IMR-90 (cell line): ENCODE results near the gene WHRN. TPM values are rescaled to one million over a fixed set of nuclear protein-coding genes. Genes with fewer than 3 reads are reported as not detected.

Source experiments
- ATAC-seq: fragments of 200-7000 bp; cut with Tn5 transposase; 2 replicates; pipeline ENCODE4 v1.9.1; 2020; ENCODE audit warnings: low read depth, mild to moderate bottlenecking, moderate library complexity
- BruUV-seq: library from RNA; stranded (reverse); fragments of 400-500 nt; replicated peaks from 2 replicates; lab custom pipeline; 2021; lab: Mats Ljungman, UMichigan
- CTCF ChIA-PET: fragments of 300-600 bp; formaldehyde crosslinking; extraction: SDS; loops from one replicate; lab custom pipeline; 2021; ENCODE audit warnings: antibody characterized with exemption; lab: Yijun Ruan, JAX
- POLR2A ChIA-PET: fragments of 300-600 bp; sonication (Branson Sonifier 250); formaldehyde crosslinking; loops from one replicate; lab custom pipeline; 2022; ENCODE audit warnings: antibody characterized with exemption; ENCODE audit not compliant: unreplicated experiment; lab: Charles Lee
- DNase-seq: peaks from one replicate; pipeline ENCODE4 v3.0.0; 2013
- H2AFZ ChIP-seq: replicated peaks from 2 replicates; pipeline ENCODE3; 2013; ENCODE audit warnings: low read length, mild to moderate bottlenecking; ENCODE audit not compliant: poor library complexity
- H2AK5ac ChIP-seq: 2 replicates; pipeline ENCODE4 v1.6.1; 2013; ENCODE audit warnings: low read depth, low read length, inconsistent platforms
- H2AK9ac ChIP-seq: replicated peaks from 2 replicates; pipeline ENCODE3; 2013; ENCODE audit warnings: mild to moderate bottlenecking, low read depth, low read length, moderate library complexity; ENCODE audit not compliant: poor library complexity
- H2BK120ac ChIP-seq: 2 replicates; pipeline ENCODE4 v1.6.1; 2013; ENCODE audit warnings: low read depth, low read length, inconsistent platforms
- H2BK15ac ChIP-seq: 3 replicates; pipeline ENCODE4 v1.6.1; 2013; ENCODE audit warnings: low read depth, low read length, inconsistent platforms
- H2BK20ac ChIP-seq: 2 replicates; pipeline ENCODE4 v1.6.1; 2013; ENCODE audit warnings: low read depth, mild to moderate bottlenecking, inconsistent platforms, low read length, moderate library complexity
- H2BK5ac ChIP-seq: 2 replicates; pipeline ENCODE4 v1.6.1; 2013; ENCODE audit warnings: mild to moderate bottlenecking, low read depth, low read length, inconsistent platforms; ENCODE audit not compliant: poor library complexity, severe bottlenecking
- H3K14ac ChIP-seq: replicated peaks from 2 replicates; pipeline ENCODE4 v1.6.1; 2013; ENCODE audit warnings: low read depth, low read length, inconsistent platforms
- H3K18ac ChIP-seq: 2 replicates; pipeline ENCODE4 v1.6.1; 2013; ENCODE audit warnings: low read depth, low read length, control low read depth
- H3K23ac ChIP-seq: 2 replicates; pipeline ENCODE4 v1.6.1; 2013; ENCODE audit warnings: low read depth, low read length, inconsistent platforms
- H3K27ac ChIP-seq: 2 replicates; pipeline ENCODE4 v1.5.1; 2013; ENCODE audit warnings: mild to moderate bottlenecking, control low read depth, low read length; ENCODE audit not compliant: insufficient read depth
- H3K27me3 ChIP-seq: 2 replicates; pipeline ENCODE4 v1.6.1; 2013; ENCODE audit warnings: low read length; ENCODE audit not compliant: control insufficient read depth, insufficient read depth
- H3K36me3 ChIP-seq: 2 replicates; pipeline ENCODE4 v1.6.1; 2013; ENCODE audit warnings: low read length, mixed read lengths; ENCODE audit not compliant: control insufficient read depth, insufficient read depth
- H3K4ac ChIP-seq: 2 replicates; pipeline ENCODE4 v1.6.1; 2013; ENCODE audit warnings: low read depth, low read length, inconsistent platforms
- H3K4me1 ChIP-seq: 2 replicates; pipeline ENCODE4 v1.6.1; 2013; ENCODE audit warnings: low read length, mixed read lengths; ENCODE audit not compliant: control insufficient read depth, insufficient read depth
- H3K4me2 ChIP-seq: 2 replicates; pipeline ENCODE4 v1.6.1; 2013; ENCODE audit warnings: low read depth, mild to moderate bottlenecking, control low read depth, low read length, moderate library complexity
- H3K4me3 ChIP-seq: 2 replicates; pipeline ENCODE4 v1.5.1; 2013; ENCODE audit warnings: low read depth, mild to moderate bottlenecking, control low read depth, low read length, moderate library complexity; ENCODE audit not compliant: insufficient read depth
- H3K56ac ChIP-seq: 2 replicates; pipeline ENCODE4 v1.6.1; 2013; ENCODE audit warnings: low read length, inconsistent platforms; ENCODE audit not compliant: insufficient read depth; ENCODE audit errors: extremely low read depth
- H3K79me1 ChIP-seq, 2 experiments: 2 replicates each; pipeline ENCODE4 v1.6.1; 2013; ENCODE audit warnings: low read length in 2 of 2, inconsistent platforms in 1 of 2, low read depth in 1 of 2
- H3K9ac ChIP-seq: 2 replicates; pipeline ENCODE4 v1.6.1; 2013; ENCODE audit warnings: low read depth, low read length, control low read depth
- H3K9me1 ChIP-seq: 2 replicates; pipeline ENCODE4 v1.6.1; 2013; ENCODE audit warnings: low read length, inconsistent platforms; ENCODE audit not compliant: insufficient read depth
- H3K9me3 ChIP-seq: 2 replicates; pipeline ENCODE4 v1.6.1; 2013; ENCODE audit warnings: low read length; ENCODE audit not compliant: control insufficient read depth, insufficient read depth
- H4K20me1 ChIP-seq: 2 replicates; pipeline ENCODE4 v1.6.1; 2013; ENCODE audit warnings: low read length, inconsistent platforms; ENCODE audit not compliant: insufficient read depth
- H4K5ac ChIP-seq: 2 replicates; pipeline ENCODE4 v1.6.1; 2013; ENCODE audit warnings: mild to moderate bottlenecking, low read depth, low read length, control low read depth
- H4K8ac ChIP-seq, 2 experiments: 2 replicates each; pipeline ENCODE4 v1.6.1; 2013; ENCODE audit warnings: low read depth in 2 of 2, low read length in 2 of 2, control low read depth in 1 of 2, inconsistent platforms in 1 of 2
- H4K91ac ChIP-seq: 2 replicates; pipeline ENCODE4 v1.6.1; 2013; ENCODE audit warnings: low read depth, low read length, inconsistent platforms; ENCODE audit not compliant: insufficient read depth
- ELK1 ChIP-seq: fragments of 150-350 bp; IDR thresholded peaks from 2 replicates; pipeline ENCODE4 v1.6.1; 2016; ENCODE audit warnings: low read depth, mild to moderate bottlenecking, low read length, moderate library complexity, borderline replicate concordance
- FOS ChIP-seq: fragments of 150-350 bp; IDR thresholded peaks from 2 replicates; pipeline ENCODE4 v1.6.1; 2016; ENCODE audit warnings: low read depth, low read length
- MXI1 ChIP-seq: IDR thresholded peaks from 2 replicates; pipeline ENCODE4 v1.6.1; 2012; ENCODE audit warnings: low read depth, mild to moderate bottlenecking, low read length, moderate library complexity, borderline replicate concordance
- USF2 ChIP-seq: fragments of 150-350 bp; IDR thresholded peaks from 2 replicates; pipeline ENCODE4 v1.6.1; 2017; ENCODE audit warnings: mild to moderate bottlenecking, antibody characterized with exemption, low read length, low read depth
- WGBS, 2 experiments: methylation state at CpG; one replicate each; pipeline versions ENCODE4 v1.1.5 to v1.1.7; 2013; ENCODE audit warnings: missing lambda C conversion rate in 2 of 2; ENCODE audit not compliant: insufficient read length in 1 of 2; ENCODE audit errors: extremely low coverage in 2 of 2; 5-methylcytosine and 5-hydroxymethylcytosine counted together
- dilution Hi-C: fragments of 300-500 bp; cut with HindIII; formaldehyde crosslinking; loops from one replicate; pipeline ENCODE4 v1.14.3; 2018; ENCODE audit warnings: low sequenced_read_pairs; ENCODE audit not compliant: unreplicated experiment
- in situ Hi-C: fragments of 300-500 bp; cut with MboI; formaldehyde crosslinking; loops from 3 replicates; pipeline ENCODE4 v1.14.3; 2019; ENCODE audit warnings: low sequenced_read_pairs, inconsistent platforms, mixed read lengths
- intact Hi-C: fragments of 100-400 bp; cut with micrococcal nuclease; formaldehyde crosslinking; loops from 2 replicates; pipeline ENCODE4 v1.10.0; 2022
- polyA plus RNA-seq, 3 experiments: library from polyadenylated mRNA; depleted of rRNA; stranded (reverse); fragments of >200 nt; gene quantifications; 2 replicates each; pipeline ENCODE4 v1.2.3, GENCODE V29; 2012; ENCODE audit warnings: low replicate concordance in 1 of 3
- total RNA-seq: library from RNA; depleted of rRNA; stranded (reverse); fragments of >200 nt; gene quantifications from 2 replicates; pipeline ENCODE4 v1.2.3, GENCODE V29; 2012

WHRN gene
- total and polyA plus RNA-seq, 2 of the 4 experiments (the other 2 are of a cell fraction) = 0.18 to 2.6 TPM

- H3K23ac ChIP-seq = no peak overlapping the region
- in situ Hi-C loops = no loop called here
- H3K9me3 ChIP-seq = no peaks in the 10 kb centered on the region
- no peak overlapping the region for H3K4me3 ChIP-seq
- H3K9me1 ChIP-seq = no peaks in the 10 kb centered on the region
- H2BK120ac ChIP-seq = no peak overlapping the region
- dilution Hi-C loops = no loop called here
- H3K79me1 ChIP-seq = no peaks in the 10 kb centered on the region
- H3K4me1 ChIP-seq = no peaks in the 10 kb centered on the region
- no peaks in the 10 kb centered on the region for H3K36me3 ChIP-seq
- no peaks in the 10 kb centered on the region; the same call in 1 of the 2 replicates for H3K27me3 ChIP-seq
- no peak overlapping the region for H4K8ac ChIP-seq
- H3K14ac ChIP-seq = no peak overlapping the region
- no peak overlapping the region for H3K4ac ChIP-seq
- no peak overlapping the region for H2AK9ac ChIP-seq
- CTCF ChIA-PET = no interaction called here
- no peak overlapping the region for H3K27ac ChIP-seq
- H4K91ac ChIP-seq = no peak overlapping the region
- 86% methylated on average over 1 of the region's 4 CpGs; no CpG with 5 or more reads in 1 of the 2 experiments for WGBS, 2 experiments
- H4K5ac ChIP-seq = no peak overlapping the region
- no peak overlapping the region for H2AK5ac ChIP-seq
- no peak overlapping the region for H2BK15ac ChIP-seq
- TF ChIP-seq FOS = no peak
- TF ChIP-seq MXI1 = no peak
- no peak for TF ChIP-seq ELK1
- no peak for TF ChIP-seq USF2
- H4K20me1 ChIP-seq = no peaks in the 10 kb centered on the region
- H2BK20ac ChIP-seq = no peak overlapping the region
- H2AFZ ChIP-seq = no peak overlapping the region
- no peak overlapping the region for H3K9ac ChIP-seq
- H2BK5ac ChIP-seq = no peak overlapping the region
- intact Hi-C loops = no loop called here
- DNase-seq (no peak), ATAC-seq (no peak)
- no peak overlapping the region for H3K4me2 ChIP-seq
- H3K56ac ChIP-seq = no peak overlapping the region
- no peak overlapping the region for H3K18ac ChIP-seq
- POLR2A ChIA-PET = no interaction called here
- no TSS peak for BruUV-seq
Measured at GRCh38 chr9:114461468-114461867, 43.8 kb downstream of the WHRN start.
